Measurements from ENCODE around the gene AK2.

Gene AK2

DNA sequence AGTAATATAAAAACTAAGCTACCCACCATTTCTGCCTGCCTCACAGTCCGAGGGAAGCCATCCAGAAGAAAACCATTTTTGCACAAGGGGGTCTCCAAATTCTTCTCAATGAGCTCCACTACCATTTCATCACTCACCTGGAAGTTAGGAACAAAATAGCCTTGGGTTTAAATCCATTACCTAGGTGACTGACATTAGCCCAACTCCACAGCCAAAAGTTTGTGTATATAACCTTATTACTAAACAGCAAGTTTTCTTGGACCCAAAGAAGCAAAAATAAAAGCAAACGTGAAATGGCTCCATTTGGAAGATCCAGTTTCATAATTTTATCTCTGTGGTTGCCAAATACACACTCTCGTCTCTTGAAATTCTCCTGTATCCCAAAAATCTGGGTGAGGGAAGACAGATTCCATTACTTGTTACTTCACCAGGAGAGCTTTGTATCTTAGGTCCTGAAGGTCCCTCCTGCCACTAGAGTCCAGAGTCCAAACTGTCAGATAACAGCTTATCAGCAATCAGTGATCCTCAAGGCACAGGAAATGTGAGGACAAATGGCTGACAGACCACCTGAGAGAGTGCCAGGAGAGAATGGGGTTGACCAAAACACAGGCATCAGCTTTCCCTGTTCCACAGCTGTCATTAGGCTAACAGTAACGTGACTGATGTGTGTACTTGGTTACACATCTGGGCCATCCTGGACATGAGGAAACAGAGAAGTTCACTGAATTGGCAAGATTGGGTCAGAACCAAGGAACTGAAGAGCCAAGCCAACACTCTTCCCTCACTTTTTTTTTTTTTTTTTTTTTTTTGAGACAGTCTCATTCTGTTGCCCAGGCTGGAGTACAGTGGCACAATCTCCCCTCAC lies 14.9 kb downstream of the AK2 start:
- no peak for DNase-seq

GRCh38 chr1:33018112-33018511 lies 18.6 kb downstream of the AK2 start:
- no peak for DNase-seq

DNA sequence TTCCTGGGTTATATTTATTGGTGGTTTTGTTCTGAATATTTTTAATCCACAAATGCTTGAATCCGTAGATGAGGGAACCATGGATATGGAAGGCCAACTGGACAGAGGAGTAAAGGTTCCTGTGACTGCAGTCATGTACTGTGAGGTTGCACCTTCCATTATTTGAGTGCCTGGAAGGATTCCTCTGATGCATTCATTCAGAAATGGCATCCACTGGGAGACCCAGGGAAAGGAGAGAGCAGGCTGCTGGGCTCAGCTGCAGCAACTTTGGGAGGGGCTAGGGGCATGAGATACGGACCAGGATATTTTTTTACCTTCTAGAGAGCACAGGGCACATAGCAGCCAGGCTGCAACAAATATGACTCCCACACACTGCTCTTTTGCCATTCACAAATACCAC lies 19.5 kb downstream of the AK2 start:
- no peak for DNase-seq

DNA sequence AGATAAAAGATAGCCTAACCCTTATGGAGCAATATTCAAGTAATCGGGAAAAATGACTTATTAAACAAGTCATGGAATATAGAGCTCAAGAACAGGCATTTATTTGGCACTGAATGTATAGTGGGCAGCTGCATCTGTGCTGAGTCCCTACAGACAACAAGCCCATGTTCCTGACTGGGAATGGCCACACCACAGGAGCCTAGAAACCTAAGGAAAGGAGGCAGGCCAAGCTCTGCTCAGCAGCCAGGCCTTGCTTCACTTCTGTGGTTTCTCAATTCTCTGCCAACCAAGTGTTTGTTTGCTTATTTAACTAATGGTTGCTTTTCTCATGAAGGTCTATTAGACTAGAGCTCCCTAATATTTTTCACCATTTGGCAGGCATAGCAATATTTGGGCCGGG lies 21.5 kb downstream of the AK2 start:
- no peak for DNase-seq

DNA sequence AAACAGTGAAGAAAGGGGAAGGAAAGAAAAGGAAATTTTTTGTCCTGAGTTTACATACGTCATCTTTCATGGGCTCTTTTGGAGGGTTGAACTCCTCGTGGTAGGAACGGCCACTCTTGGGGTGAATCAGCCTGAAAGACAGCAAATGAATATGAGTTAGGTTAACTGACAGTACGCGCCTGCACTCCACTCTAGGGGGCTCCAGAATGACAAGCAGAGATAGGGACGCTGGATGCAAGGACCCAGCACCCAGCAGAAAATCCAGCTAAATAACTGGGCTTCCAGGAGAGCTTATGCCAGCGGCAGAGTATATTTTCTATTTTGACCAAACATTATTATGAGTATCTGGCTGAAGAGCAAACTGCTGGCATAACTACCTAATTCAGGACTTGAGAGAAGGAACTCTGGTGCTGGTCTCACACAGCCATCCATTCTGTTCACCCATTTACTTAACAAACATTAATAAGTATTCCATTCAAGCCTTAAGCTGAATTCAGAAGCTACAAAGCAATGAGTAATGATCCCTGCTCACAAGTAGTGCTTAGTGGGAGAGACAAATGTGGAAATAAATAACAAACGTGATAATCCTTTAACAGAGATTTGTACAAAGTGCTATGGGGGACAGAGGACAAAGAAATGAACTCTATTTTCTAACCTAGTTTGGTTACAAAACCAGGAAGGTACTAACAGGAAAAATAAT lies 22.1 kb downstream of the AK2 start:
- no peak for DNase-seq

DNA sequence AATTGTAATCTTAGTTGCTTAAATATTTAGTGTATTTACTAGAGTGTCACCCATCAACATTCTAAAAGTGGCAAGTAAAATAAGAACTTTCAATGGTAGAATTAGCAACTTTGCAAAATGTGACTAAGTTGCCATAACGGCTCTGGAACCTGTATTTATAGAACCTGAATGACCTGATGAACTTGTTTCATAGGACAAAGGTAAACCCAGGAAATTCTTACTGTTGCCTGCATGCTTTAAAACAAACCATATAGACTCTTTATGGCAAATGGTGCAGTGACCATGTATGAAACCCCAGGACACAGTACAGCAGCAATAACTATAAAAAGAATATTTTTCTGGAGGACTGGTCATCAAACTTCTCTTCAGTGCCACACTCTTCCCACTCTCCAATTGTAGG lies 22.9 kb downstream of the AK2 start:
- DNase-seq = no peak

- DNase-seq = no peak
Observed at GRCh38 chr1:33012165-33012564, 24.5 kb downstream of the AK2 start.

DNA sequence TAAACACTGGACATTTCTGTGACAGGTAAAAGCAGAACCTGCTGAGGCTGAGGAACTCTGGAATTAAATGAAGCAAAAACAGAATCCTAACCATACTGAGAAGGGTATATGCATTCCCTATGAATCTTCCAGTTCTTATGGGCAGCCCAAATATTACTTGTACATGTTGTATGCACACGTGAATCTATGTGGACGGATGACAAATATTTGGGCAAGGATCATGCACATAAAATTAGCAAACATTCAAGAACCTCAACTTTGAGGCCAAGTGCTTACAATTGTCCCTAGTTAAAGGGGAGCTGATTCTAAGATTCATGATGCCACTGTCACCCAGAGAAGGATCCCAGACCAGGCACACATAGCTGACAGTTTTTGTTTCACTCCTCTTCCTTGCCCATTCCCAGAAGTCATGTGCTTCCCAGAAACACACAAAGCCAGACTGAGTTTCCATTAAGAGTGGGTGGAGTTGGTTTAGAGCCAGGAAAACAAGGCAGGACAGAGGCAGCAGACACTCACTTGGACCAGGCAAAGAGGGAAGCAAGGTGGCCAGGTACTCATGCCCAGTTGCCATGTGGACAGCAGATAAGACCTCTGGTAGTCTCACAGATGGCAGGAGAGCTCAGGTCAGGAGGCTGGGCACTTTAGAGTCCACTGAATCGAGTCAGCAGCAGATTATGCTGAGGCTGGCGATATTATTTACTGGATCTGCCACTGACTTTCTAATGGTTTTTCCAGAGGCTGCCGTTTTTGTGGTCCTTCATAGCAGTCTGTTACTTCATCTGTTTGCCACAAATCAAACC lies 25.6 kb downstream of the AK2 start:
- DNase-seq = no peak

GRCh38 chr1:33009561-33009960 lies 27.1 kb downstream of the AK2 start:
- no peak for DNase-seq

GRCh38 chr1:33008051-33008914 lies 28.4 kb downstream of the AK2 start:
- no peak for DNase-seq

- DNase-seq = peak in 1 of 6 experiments; percentile 6
Observed at GRCh38 chr1:33007190-33008050, 29.3 kb downstream of the AK2 start.

DNA sequence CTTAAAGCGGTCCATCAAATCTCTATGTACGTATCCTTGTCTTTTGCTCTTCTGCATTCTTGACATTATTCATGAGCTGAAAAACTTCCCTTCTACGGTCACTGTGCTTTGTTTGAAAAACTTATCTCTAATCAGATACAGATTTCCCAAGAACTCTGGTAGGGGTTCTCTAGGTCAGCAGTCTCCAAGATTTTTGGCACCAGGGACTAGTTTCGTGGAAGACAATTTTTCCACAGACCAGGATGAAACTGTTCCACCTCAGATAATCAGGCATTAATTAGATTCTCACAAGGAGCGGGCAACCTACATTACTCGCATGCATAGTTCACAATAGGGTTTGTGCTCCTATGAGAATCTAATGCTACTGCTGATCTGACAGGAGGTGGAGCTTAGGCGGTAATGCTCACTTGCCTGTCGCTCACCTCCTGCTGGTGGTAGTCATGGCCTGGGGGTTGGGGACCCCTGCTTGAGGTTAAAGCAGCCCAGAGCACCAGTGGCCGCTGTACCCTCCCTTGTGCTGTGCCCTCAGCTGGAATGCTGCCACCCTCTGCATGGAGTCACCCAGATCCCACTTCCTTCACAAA lies 30.8 kb downstream of the AK2 start:
- DNase-seq = no peak

- no peak for DNase-seq
Observed at GRCh38 chr1:33005117-33005837, 31.4 kb downstream of the AK2 start.

DNA sequence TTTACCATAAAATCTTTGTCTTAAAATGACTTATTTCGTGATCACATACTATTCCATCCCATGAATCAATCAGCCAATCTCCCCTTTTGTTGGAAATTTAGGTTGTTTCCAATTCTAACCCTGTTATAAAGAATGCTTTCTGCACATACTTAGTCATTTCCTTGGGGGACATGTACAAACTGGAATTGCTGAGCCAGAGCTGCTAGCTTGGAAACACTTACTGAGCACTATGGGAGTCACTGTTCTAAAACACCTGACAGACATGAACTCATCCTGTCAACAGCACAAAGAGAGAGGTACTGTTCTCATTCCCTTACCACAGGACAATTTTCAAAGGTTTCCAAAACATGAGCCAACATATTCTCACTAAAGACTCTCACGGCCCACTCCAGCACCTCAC lies 32.1 kb downstream of the AK2 start:
- no peak for DNase-seq

- DNase-seq = no peak
Observed at GRCh38 chr1:33003657-33004056, 33.0 kb downstream of the AK2 start.

DNA sequence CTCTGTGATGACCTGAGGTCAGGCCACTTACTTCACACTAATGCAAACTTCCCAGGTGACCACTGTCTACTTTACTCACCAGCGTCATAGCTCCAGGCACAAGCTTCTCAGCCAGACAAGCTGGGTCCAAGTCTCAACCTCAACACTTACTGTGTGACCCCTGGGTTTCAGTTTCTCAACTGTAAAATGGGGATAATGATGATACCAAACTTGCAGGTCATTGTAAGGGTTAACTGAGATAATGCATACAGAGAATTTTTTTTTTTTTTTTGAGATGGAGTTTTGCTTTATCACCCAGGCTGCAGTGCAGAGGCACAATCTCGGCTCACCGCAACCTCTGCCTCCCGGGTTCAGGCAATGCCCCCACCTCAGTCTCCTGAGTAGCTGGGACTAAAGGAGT lies 34.7 kb downstream of the AK2 start:
- no peak for DNase-seq

- no peak for DNase-seq
Observed at GRCh38 chr1:33001282-33001681, 35.4 kb downstream of the AK2 start.

GRCh38 chr1:33000427-33001026 lies 36.2 kb downstream of the AK2 start:
- no peak for DNase-seq

DNA sequence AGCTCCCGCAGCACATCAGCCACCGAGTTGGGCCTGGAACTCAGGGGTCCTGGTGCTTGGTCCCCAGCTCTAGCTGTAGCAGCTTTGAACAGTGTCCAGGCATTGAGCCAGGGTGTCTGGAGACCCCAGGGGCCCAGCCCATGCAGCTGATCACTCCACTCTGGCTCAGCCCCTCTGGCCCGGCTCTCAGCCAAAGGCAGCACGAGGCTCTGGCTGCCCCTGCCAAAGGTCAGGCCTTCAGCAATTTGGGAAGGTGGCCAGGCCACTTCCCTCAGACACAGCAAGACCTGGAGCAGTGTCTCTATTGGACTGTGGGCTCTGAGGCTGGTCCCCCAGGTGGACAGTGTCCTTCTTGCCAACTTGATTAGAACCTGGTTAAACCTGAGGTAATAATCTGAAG lies 37.7 kb downstream of the AK2 start:
- no peak for DNase-seq

GRCh38 chr1:32998064-32998463 lies 38.6 kb downstream of the AK2 start:
- no peak for DNase-seq

Measured in stimulated activated naive CD4-positive, alpha-beta T cell (primary cell).